ENCODE results near the gene SCRN2. TPM values are rescaled to one million over a fixed set of nuclear protein-coding genes. Genes with fewer than 3 reads are reported as not detected.

Gene SCRN2
- total RNA-seq, 1 experiment from 2014 or later = 25.6 TPM

DNA sequence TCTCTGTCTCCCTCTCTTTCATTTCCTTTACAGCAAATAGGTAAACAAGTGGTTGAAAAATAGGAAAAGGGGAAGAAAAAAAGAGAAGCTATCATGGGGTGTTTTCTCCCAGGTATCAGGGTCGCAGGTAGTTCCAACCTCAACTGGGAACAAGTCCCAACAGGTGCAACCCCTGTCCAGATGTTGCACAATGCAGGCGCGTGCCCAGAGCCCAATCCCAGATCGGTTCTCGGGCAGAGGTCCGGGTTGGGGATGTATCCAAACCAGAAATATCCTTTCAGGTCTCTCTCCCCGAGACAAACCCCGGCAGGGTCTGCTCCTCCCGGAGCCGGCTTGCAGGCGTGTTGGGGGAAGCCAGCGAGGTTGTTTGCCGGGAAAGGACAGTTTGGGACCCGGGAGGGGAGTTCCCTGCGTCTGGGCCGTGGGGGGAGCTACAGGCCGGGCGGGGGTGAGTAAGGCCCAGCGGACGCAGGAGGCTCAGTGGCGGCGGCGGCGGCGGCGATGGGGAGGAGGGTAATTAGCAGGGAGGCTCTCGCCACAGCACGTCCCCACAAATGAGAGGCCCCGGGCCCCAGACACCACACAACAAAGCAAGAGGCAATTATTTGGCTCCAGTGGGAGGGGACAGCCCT is 31.1 kb upstream of the SCRN2 start:
- no peak for DNase-seq (ENCODE audit: extremely low read depth, low read depth)

DNA sequence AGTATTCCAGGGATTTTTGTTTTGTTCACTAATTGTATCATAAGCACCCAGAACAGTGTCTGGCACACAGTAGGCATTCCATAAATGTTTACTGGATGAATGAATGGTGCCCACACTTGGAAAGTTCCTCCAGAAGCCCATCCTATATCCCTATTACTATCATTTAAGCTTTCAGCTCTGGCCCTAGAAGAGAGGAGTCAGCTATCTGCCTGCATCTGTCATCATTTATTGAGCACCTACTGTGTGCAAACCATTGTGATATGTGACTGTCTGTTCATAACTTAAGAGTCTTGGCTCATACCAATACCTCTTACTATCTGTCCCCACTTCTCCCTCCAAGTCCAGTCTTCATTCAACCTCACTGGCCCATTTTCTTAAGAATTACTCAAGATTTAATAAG is 30.0 kb upstream of the SCRN2 start:
- DNase-seq (ENCODE audit: extremely low read depth, low read depth) = no peak

DNA sequence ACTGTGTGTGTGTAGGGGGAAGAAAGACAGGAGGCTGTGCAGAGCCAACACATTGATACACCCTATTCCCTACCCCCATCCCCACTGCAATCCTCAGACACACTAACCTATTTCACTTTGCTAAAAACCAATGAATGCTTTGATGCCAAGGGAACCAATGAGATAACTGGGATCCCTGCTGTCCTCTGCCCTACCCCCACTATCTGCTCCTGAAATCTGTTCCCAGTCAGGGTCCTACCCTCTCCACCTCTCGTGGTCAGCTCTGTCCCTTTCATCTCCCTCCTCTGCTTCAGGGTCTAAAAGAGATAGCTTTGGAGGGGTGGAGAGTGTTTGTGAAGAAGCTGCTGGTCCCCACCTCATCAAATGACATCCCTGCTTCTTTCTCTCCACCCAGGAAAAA is 29.0 kb upstream of the SCRN2 start:
- DNase-seq (ENCODE audit: extremely low read depth, low read depth) = no peak

DNA sequence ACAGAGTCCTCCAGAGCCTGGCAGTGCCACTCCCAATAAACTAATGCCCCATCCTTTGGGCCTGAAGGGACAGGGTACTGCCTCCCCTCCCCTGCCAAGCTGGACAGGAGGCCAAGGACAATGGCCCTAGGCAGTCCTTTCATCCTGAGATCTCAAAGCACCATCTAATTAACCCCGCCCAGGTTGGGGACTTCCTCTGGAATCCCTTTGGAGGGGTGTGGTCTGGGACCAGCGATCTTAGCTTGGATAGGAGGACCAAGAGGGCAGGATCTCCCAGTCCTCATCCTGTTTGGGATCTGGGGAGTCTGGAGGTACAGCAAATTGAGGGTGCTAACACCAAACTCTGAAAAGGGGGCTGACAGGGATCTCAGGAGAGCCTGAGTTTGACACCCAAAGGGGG is 28.0 kb upstream of the SCRN2 start:
- DNase-seq (ENCODE audit: extremely low read depth, low read depth) = no peak

DNA sequence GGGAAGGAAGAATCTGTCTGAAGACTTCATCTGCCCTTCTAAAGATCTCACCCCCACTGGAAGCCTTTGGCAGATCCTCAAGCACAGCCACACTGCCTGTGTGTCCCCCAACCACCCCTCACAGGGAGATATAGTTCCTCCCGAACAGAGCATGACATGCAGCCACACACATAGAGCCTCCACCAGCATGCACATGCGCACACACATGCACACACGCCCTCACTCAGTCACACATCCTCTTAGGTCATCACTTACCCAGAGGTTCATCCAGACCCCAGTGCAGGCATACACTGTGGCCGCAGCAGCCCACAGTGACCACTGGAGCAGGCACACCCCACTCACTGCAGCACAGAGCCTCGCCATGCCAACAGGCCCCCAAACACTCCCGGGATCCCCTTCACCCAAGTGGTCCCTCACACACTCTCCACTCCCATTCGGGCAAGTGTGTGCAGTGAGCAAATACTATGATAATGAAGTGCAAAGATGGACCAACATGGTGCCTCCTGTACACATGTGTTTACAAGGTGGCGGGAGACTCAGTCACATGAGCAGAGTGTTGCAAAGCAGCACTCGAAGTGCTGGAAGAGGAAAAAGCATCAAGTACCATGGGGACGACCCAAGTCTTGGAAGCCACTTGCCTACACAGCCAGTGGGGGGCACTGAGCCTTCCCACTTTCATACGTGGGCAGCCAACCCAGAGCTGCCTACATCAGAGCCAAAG is 26.9 kb upstream of the SCRN2 start:
- DNase-seq (ENCODE audit: extremely low read depth, low read depth) = no peak

DNA sequence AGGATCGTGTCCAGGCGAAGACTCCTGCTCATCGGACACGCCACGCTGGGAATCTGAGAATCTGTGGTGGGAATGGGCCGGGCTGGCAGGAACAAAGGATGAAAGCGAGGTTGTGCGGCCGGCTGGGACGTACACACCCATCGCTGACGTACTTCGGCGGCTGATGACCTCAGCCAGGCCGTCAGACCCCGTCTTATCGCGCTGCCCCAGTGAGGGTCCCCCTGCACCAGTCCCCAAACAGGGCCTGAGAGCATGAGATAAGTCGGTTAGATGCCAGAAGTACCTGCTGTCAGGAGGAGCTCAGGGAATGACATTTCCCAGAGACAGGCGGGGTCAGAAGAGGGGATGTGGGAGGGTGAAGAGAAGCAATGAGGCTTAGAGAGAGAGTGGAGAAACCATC is 25.9 kb upstream of the SCRN2 start:
- no peak for DNase-seq (ENCODE audit: extremely low read depth, low read depth)

DNA sequence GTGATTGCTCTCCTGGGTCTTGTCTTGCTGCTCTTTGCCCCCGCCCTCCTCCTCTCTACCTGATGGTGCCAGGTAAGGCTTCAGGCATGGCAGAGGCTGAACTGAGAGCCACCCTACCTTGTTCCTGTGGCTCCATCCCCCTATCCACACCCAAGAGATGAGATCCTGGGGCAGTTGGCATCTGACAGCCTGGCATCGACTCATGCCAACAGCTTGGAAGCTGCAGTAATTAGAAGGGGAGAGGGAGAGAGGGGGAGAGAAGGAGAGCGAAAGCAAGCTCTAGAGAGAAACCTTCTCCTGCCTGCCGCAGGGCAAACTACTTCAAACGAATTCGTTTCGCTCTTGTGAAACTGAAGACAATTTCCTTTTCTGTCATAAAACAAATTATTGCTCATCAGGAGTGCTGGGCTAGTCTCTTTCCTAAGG is 23.7 kb upstream of the SCRN2 start:
- no peak for DNase-seq (ENCODE audit: extremely low read depth, low read depth)

DNA sequence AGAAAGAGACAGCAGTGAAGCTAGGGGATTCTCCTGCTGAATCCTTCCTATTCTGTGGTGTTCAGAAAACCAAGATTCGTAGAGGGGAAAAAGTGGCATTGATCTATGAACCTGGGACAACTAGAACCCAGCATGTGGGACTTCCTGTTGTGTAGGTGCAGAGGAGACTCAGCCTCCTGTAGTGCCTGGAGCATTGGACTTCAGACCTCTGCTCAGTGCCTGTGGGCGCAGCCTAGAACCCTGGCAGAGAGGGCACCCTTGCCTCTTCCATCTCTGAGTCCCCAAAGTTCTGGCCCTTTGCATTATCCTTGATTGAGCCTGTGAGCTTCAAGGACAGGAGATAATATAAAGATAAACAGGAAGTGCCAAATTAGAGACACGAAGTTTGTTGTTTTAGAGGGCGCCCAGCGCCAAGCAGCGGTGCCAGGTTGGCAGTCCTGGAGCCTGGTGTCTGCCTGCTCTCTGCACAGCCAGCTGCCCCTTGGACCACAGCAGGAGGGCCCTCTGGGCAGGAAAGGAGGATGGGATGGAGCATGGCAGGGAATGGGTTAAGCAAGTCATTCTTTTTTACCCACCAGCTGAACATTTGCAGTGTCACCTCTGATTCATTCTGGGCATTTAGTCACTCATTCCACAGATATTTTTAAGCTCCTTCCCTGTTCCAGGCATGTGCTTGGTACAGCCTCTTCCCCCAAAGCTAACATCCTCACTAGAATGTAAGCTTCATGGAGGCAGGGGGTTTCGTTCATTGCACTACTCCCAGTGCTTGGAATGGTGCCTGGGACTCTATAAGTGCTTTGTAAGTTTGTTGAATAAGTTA is 21.8 kb upstream of the SCRN2 start:
- peak; percentile 33 for DNase-seq (ENCODE audit: extremely low read depth, low read depth)

DNA sequence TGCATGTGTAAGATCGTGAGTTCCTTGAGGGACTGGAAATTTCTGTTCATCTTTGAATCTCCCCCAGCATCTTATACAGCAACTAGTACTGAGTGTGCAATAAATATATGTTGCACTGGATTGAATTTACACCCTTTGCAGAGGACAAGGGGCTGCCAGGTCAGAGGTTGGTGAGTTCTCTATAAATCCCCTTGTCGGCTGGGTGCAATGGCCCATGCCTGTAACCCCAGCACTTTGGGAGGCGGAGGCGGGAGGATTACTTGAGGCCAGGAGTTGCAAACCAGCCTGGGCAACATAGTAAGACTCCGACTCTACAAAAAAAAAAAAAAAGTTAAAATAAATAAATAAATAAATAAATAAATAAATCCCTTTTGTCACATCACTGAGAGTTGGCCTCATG is 19.3 kb upstream of the SCRN2 start:
- DNase-seq (ENCODE audit: extremely low read depth, low read depth) = no peak

DNA sequence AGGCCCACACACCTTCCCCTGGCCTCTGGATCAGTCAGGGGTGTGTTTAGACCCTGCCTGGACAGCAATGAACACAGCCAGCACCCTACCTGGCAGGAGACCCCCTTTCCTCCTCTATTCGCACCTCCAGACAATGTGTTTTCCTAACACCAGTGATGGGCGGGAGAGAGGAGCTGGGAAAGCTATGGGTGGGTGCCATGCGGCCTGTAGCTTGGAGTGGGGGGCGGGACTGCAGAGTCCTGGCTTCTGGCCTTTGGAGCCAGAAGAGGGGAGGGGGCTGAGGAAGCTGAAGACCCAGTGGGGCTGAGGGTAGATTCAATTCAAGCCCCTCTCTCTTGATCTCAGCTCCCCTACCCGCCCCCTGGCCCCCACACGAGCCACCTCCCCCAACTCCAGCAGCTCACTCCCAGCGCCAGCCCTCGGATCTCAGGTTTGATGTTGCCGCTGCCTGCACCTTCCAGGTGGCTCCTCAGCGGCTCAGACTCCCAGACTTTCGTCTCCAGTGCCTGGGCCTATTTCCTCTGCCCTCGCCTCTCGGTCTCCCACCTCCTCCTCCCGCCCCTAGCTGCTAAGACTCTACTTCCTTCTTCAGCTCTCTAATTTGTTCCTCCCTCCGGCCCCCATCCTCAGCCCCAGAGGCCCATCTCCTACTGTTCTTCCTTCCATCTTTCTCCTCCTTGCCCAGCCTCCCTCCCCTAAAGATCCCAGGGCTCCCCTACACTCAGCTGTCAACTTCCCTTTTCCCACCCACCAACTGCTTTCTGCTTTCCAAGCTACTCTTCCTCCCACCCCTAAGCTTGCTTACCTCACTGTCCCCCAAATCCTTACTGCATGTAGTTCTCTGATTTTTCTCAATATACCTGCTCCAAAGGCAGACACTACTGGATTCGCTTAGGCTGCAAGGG is 16.7 kb upstream of the SCRN2 start:
- no peak for DNase-seq (ENCODE audit: extremely low read depth, low read depth)

DNA sequence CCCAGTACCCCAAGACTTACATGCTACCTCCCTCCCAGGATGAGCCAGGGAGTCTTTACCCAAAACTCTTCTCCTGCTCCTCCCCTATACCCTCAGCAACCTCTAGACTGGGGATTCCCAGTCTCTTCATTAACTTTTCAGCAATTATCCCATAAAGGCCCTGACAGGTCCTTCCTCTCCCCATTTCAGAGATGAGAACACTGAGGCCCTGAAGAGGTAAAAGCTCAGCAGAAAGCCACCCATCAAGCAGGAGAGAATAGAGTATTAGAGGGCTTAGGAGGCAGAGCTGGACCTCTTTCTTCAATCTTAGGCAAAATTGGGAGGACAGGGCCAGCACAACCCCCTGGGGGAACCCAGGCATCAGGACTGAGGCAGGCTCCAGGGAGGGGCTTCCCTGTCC is 15.8 kb upstream of the SCRN2 start:
- DNase-seq (ENCODE audit: extremely low read depth, low read depth) = no peak

DNA sequence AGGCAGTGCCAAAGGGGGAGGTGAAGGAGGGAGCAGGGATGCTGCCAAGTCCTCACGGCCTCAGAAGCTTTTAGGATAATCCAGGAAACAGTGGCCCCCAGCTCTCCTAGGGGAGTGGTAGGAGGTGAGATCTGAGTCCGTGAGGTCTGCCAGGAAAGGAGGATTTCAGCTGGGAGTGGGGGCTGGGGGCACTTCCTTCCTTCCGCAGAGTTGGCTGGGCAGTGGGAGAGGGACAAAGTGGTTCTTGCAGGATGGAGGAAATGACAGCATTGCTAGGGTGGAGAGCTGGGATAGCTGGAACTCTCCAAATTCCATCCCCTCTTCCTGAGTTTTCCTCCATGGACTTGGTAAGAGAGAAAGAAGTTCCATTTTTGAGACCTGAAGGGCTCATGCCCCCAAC is 14.7 kb upstream of the SCRN2 start:
- DNase-seq (ENCODE audit: extremely low read depth, low read depth) = no peak

DNA sequence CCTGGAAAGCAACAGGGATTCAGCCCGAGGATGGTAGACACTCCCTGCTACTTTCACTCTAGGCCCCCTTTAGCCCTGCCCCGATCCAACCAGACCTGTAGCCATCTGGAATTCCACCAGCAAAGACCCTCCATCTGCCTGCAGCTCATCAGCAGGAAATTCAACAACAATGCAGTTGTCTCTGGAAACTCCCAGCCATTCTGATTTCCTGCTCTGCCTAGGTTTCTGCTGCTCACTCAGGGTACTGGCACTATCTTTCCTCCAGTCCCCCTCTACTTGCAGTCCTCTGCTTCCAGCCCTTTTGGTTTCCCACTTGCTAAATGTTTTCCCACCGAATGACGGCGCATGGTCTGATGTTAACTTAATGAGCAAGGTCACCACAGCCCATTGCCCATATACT is 12.5 kb upstream of the SCRN2 start:
- DNase-seq (ENCODE audit: extremely low read depth, low read depth) = no peak

DNA sequence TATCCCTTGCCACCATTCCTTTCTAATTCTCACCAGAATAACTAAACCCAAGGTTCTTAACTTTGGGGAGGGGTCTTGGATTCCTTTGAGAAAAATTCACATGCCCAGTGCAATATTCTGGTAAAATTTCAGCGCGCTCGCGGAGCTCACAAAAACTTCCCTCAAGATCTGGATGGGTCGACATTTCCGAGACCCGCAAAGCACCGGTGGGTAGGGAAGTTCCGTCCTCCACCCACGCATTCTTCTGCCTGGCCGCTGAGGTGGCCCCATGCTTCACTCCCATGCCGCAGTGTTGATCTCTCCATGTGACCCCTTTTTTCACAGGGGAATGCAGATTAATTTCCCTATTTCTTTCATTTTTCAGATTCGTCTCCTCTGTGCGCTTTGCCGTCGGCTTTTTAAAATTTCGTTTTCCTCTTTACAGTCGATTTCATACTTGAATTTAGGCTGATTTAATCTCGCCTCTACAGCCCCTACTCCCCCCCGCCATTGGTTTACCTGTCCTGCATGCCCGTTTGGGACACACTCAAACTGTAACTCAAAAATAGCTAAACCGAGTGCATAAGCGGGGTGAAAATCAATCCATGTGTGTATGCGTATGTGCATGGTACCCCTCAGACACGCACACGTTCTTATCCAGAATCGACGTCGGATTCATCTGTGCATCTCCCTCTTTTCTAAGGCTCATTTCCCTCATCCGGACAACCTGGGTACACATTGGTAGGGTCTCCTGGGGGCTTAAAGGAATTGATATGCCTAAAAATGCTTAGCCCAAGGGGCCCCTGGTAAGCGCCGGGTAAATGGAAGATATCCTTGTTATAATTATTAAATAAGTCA is 11.3 kb upstream of the SCRN2 start:
- no peak for DNase-seq (ENCODE audit: extremely low read depth, low read depth)

DNA sequence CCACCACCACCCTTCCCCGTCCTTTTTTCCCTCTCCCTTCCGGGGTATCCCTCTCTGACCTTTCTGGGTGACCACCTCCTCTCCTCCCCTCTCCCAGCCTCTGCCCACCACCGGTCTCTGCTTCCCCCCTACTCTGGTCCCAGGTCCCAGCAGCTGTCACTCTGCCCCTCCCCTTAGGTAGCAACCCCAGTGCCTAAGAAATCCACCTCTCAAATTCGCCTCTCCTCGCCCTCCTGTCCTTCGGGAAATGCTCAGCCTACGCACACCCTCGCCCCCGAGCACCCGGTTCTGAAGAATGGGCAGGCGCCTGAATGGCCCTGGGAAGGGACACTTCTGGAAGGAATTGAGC is 10.7 kb upstream of the SCRN2 start:
- DNase-seq (ENCODE audit: extremely low read depth, low read depth) = no peak

DNA sequence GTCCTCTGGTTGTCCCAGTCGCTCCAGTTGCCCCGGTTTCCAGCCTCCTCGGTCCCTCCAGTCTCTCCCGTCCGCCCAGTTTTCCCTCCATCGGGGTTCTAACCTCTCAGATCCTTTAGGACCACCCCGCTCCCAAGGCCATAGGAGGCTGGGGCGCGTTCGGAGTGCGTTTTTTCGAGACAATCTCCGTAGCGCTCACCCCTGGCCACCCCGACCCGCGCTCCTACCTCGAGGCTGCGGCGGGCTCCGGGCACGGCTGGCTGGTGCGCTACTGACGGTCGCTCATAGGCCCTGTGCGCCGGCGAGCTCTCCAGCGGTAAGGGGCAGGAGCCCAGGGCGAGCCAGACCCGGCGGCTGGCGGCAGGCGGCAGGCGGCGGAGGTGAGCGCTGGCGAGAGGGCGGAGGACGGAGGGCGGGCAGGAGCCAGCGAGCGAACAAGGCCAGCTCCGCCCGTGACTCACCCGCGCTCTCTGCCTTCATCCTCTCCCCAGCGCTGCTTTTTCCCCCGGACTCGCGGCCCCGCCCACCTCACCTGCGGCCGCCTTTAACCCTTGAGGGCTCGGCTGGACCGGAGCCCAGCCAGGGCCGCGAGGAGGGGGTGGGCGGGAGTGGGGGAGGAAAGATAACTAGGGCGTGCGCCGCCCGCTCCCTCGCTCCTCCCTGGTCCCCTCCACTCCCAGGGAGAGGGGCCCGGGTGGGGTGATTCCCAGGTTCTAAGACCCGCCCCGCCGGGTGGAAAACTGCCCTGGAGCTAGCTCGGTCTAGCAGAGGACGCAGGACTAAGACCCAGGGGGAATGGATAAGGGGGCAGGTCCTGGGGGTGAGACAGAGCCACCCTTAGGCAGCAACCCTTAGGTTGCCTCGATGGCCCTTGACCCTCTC is 9.9 kb upstream of the SCRN2 start, which contains the start of gene SP6:
SP6 (minus strand) TSS at position 472 of the 882 bp plus-strand sequence. CDS start 2,734 bp downstream, outside the sequence.
- DNase-seq (ENCODE audit: extremely low read depth, low read depth) = peak; percentile 53

DNA sequence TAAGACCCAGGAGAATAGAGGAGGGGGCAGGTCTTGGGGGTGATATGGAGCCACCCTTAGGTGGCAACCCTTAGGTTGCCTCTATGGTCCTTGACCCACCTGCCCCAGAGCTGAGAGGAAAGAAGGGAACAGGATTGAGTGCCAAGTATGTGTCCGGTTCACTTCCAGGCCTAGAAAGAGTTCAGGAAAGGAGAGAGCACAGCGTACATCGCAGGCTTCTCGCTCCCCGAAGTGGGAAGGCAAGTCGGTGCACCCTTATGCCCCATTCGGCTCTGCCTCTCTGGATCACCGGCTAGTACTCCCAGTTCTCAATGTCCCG is 9.3 kb upstream of the SCRN2 start:
- DNase-seq (ENCODE audit: extremely low read depth, low read depth) = no peak

DNA sequence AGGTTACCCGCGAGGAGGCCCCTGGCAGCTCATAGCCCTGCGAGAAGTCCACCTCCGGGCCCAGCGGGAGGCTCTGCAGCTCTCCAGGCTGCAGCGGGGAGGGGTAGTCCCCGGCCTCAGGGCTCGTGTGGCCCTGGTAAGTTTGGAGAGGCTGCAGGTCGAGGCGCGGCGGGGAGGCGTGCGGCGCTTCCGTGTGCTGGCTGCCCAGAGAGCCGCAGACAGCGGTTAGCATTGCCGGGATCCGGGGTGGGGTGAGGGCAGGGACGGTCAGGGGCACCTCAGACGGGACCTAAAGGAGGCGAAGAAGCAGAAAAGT is 7.1 kb upstream of the SCRN2 start:
- no peak for DNase-seq (ENCODE audit: extremely low read depth, low read depth)
